GM19395 (cell line): ENCODE data around the gene ANGPTL7.

ENCODE experiments used
- ATAC-seq: cut with Tn5 transposase; IDR thresholded peaks from one replicate; pipeline ENCODE4 v1.9.1; 2021; ENCODE audit warnings: mild to moderate bottlenecking, moderate library complexity; ENCODE audit not compliant: unreplicated experiment

Gene ANGPTL7

DNA sequence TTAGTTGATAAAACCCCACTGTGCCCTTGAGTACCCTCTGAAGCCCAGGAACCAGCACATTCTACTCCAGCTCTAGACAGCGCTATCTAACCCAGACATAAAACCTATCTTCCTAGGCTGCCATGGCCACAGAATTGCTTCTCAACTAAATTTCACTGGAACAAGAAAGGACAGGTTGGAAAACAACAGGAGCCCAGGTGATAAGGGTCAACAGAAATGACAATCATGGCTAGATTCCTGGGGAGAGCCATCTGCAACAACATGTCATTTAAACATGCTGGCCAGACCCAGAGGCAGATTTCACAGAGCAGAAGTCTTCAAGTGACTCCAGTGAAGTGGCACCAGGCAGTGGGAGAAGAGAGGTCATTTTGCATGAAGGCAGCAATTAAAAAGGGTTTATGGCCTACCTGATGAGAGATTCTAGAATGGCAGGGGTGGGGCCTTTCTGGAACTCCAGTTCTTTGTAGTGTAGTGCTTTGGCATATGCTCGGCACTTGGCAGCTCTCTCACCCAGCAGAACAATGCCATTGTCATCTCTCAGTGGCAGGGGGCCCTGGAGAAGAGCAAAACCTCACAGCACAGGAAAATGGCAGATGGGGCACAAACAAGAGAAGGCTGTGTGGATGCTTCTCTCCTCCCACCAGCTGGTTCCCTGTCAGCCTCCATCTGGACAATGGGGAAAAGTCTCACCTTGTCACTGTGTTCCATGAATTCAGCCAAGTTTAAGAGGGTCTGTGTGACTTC, 9.9 kb downstream of the ANGPTL7 start:
- ATAC-seq: no peak

DNA sequence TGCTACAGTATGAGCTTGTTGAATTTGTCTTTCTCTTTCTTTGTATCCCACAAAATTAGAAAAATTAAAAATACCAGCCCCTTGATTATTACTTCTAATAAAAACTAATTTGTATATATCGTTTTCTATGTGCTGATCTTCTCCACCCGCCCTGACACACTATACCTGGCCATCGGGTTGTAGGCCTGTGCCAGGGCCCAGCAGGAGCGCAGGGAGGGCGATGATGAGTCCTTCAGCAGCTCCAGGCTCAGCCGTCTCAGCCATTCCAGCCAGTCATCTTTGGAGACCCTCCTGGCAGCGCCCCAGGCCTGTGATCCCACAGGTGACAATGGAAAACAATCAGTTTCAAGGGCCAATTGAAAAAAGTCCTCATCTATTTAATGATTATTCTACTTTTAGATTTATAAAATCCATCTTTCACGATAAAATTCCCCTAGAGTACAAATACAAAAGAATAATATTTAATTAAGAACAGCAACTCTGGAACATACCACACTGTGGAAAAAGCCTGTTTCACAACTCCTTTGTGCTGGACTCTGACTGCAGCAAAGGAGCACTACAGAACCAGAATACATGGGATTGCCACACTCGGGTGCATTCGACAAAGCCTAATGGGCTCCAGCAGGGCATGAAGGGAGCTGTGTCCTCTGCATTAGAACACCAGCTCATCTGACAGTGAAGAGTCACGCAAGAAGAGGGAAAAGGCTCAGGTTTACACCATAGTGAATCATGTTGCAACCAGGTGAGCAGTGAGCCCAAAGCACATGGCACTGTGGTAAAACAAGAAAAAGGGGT, 15.4 kb downstream of the ANGPTL7 start:
- no peak for ATAC-seq

GRCh38 chr1:11207898-11208611, 18.9 kb downstream of the ANGPTL7 start:
- no peak for ATAC-seq

- no peak for ATAC-seq
Measured at GRCh38 chr1:11211461-11211860, 22.3 kb downstream of the ANGPTL7 start.

DNA sequence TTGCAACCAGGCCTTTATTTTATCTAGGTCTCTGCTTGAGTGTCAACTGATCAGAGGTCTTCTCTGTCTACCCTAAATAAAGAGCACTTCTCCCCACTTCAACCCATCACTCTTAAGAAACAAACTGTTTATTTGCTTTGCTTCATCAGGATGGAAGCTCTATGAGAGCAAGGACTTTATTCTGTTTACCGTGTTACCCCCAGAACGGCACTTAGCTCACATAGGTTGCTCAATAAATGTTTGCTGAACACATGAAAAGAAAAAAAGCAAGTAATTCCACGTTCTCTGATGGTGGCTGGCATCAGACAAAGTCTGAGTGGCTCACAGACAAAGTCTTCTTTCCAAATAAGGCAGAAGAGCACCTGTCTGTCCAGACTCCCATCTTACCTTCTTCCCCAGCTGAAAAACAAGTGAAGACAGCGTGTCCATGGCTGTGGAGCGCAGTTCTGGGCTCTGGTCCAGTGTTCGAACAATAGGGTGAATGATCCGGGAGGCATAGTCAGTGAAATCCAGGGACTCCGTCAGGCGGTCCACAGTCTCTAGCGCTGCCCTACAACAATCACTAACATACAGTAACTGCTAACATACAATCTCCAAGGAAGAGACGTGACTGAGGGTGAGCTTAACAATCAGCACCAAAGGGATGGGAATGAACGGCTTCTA, 22.9 kb downstream of the ANGPTL7 start:
- ATAC-seq: no peak

DNA sequence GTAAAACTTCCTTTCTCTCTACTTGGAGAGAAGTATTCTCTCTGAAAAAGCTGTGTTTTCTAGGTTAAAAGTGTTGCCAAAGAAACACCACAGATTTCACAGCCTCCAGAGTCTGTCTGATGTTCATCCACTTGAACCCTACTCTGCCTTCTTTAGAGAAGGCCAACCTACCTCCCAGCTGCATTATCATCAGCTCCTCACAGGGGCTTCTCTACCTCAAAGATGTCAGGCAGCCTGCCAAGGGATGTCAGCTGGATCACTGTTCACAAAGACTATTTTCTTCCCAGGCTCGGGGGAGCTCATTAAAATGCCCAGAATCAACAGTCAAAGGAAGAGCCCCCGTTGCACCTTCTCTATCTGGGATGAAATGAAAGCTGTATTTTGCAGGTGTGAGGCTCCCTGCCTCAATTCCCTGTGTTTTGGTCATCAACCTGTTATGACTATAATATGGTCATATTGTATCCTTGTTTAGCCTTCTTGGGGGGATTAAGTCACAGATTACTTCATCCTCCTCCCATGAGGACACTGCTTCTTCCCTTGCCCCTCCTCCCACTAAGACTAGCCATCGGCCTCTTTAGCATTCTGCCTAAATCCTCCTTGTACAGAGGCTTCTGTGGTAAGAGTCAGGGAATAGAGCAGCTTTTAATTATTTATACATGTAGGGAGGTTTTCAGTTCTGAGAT, 25.7 kb downstream of the ANGPTL7 start:
- no peak for ATAC-seq

DNA sequence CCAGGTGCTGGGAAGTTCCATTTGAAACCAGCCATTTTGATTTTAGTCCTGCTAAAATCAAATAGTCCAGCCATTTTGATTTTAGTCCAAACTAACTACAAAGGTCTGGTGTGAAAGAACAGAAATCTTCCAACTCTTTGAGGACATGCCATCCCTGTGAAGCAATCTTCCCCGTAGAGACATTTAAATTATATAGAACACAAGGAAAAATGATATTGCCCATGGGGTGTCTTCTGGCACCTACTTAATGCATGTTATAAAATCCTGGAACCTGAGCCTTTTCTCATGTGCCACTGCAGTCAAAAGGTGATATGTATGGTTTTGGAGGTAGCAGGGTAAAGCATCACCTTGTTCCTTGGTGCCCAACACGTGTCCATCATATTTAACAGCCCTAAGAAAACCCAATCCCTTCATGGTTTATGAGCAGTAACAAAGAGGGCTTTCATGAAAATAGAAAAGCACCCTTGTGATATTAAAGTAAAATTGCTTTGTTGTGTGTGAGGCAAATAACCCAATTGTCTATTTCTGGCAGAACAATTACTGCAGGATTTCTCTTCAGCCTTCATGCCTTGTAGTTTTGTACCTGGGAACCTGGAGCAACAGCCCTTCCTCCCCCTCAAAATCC, 26.3 kb downstream of the ANGPTL7 start:
- ATAC-seq: no peak

DNA sequence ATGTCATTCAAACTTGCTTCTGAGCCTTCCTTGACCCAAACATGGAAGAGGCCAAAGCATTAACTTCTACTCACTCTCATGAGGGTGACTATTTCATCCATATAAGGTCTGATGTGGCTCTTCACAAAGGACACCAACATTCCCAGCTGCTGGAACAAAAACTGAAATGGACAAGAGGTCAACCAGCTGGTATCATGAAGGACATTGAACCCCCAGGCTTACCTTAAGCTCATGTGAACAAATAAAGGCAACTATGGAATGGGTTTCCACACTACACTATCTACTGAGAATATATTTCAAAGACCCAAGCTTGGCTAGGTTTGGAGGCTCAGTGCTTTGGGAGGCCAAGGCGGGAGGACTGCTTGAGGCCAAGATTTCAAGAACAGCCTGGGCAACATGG, 26.9 kb downstream of the ANGPTL7 start:
- no peak for ATAC-seq

GRCh38 chr1:11227106-11228077, 38.2 kb downstream of the ANGPTL7 start:
- peak; percentile 67 for ATAC-seq

GRCh38 chr1:11229203-11229602, 40.0 kb downstream of the ANGPTL7 start:
- no peak for ATAC-seq

- no peak for ATAC-seq
Measured at GRCh38 chr1:11233208-11233607, 44.1 kb downstream of the ANGPTL7 start.

DNA sequence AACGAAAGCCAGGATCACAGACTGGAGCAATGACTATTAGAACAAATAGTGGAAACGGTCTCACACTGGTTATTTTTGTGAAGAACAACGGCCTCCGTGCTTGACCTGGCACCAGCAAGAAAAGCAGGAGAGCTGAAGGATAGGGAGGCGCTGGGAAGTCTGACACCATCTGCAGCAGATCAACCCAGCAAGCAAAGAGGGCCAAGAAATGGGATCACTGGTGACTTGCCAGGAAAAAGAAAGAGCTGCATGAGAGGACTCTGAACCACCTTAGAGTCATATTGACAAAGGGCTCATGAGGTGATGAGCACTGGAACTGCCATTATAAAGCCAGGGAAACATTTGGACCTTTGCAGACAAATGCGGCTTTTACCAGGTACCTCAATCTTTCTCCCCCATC, 48.2 kb downstream of the ANGPTL7 start:
- no peak for ATAC-seq

GRCh38 chr1:11238311-11238710, 49.2 kb downstream of the ANGPTL7 start:
- no peak for ATAC-seq

- ATAC-seq: no peak
Measured at GRCh38 chr1:11245248-11245647, 56.1 kb downstream of the ANGPTL7 start.
